Fibroblast of skin of back (primary cell): ENCODE measurements around the gene DBR1. TPM values are rescaled to one million over a fixed set of nuclear protein-coding genes. Genes with fewer than 3 reads are reported as not detected.

ENCODE experiments used
- DNase-seq: peaks from one replicate; pipeline ENCODE4 v3.0.0-alpha.2; 2013
- polyA plus RNA-seq, 2 experiments: library from polyadenylated mRNA; unstranded; fragments of 120-200 nt; gene quantifications; one replicate each; pipeline ENCODE4 v1.2.1, GENCODE V29; 2013; ENCODE audit not compliant: insufficient read length in 2 of 2

Gene DBR1
- polyA plus RNA-seq (2013, experiment 1 of 2; ENCODE audit: insufficient read length), result 9.7 TPM
- polyA plus RNA-seq (2013, experiment 2 of 2; ENCODE audit: insufficient read length), result 8.0 TPM

GRCh38 chr3:138174421-138175131 is at the start of gene DBR1:
Gene DBR1 (minus strand): TSS chr3:138174921. CDS start chr3:138174795, 126 bp downstream.
- DNase-seq, result peak; percentile 89

- DNase-seq, result no peak
Measured at GRCh38 chr3:138222942-138223287, 48.2 kb upstream of the DBR1 start.

- DNase-seq, result no peak
Measured at GRCh38 chr3:138222131-138222941, 47.6 kb upstream of the DBR1 start.

- DNase-seq, result no peak
Measured at GRCh38 chr3:138220788-138221187, 46.1 kb upstream of the DBR1 start.

GRCh38 chr3:138220242-138220641 is 45.5 kb upstream of the DBR1 start:
- DNase-seq, result no peak

GRCh38 chr3:138219255-138219654 is 44.5 kb upstream of the DBR1 start:
- no peak for DNase-seq

GRCh38 chr3:138213398-138214085 is 38.8 kb upstream of the DBR1 start:
- peak; percentile 13 for DNase-seq

GRCh38 chr3:138210528-138210927 is 35.8 kb upstream of the DBR1 start:
- no peak for DNase-seq

- no peak for DNase-seq
Measured at GRCh38 chr3:138206196-138206595, 31.5 kb upstream of the DBR1 start.

GRCh38 chr3:138205527-138205926 is 30.8 kb upstream of the DBR1 start:
- no peak for DNase-seq

- no peak for DNase-seq
Measured at GRCh38 chr3:138203938-138204337, 29.2 kb upstream of the DBR1 start.

- DNase-seq, result no peak
Measured at GRCh38 chr3:138202945-138203701, 28.4 kb upstream of the DBR1 start.

- no peak for DNase-seq
Measured at GRCh38 chr3:138200424-138200823, 25.7 kb upstream of the DBR1 start.

- no peak for DNase-seq
Measured at GRCh38 chr3:138199851-138200250, 25.1 kb upstream of the DBR1 start.

GRCh38 chr3:138197524-138197923 is 22.8 kb upstream of the DBR1 start:
- DNase-seq, result no peak

GRCh38 chr3:138197058-138197457 is 22.3 kb upstream of the DBR1 start:
- peak; percentile 38 for DNase-seq

GRCh38 chr3:138196023-138196422 is 21.3 kb upstream of the DBR1 start:
- DNase-seq, result no peak

GRCh38 chr3:138195481-138195880 is 20.8 kb upstream of the DBR1 start:
- DNase-seq, result no peak

GRCh38 chr3:138188013-138188730 is 13.5 kb upstream of the DBR1 start:
- peak; percentile 55 for DNase-seq

GRCh38 chr3:138187296-138188012 is 12.7 kb upstream of the DBR1 start, which contains the start of gene ARMC8:
Gene ARMC8 (plus strand): TSS chr3:138187301. CDS start chr3:138187555, 254 bp downstream.
- DNase-seq, result peak; percentile 52

GRCh38 chr3:138186803-138187295 is 12.1 kb upstream of the DBR1 start:
- peak; percentile 84 for DNase-seq
